LoVo (cell line): ENCODE results near the gene MICAL3.

ENCODE experiments used
- DNase-seq: peaks from one replicate; pipeline ENCODE4 v3.0.0-alpha.2; 2016; ENCODE audit warnings: low spot score

The MICAL3 gene

GRCh38 chr22:17868771-17869170, 155.6 kb downstream of the MICAL3 start:
- DNase-seq, result no peak

- no peak for DNase-seq
Observed at GRCh38 chr22:17867160-17867785, 157.1 kb downstream of the MICAL3 start.

- DNase-seq, result no peak
Observed at GRCh38 chr22:17866621-17867020, 157.7 kb downstream of the MICAL3 start.

- DNase-seq, result no peak
Observed at GRCh38 chr22:17866127-17866526, 158.2 kb downstream of the MICAL3 start.

GRCh38 chr22:17865183-17866055, 158.9 kb downstream of the MICAL3 start:
- no peak for DNase-seq

GRCh38 chr22:17864398-17865182, 159.8 kb downstream of the MICAL3 start:
- no peak for DNase-seq

- no peak for DNase-seq
Observed at GRCh38 chr22:17862646-17863181, 161.6 kb downstream of the MICAL3 start.

- DNase-seq, result no peak
Observed at GRCh38 chr22:17861909-17862308, 162.5 kb downstream of the MICAL3 start.

- DNase-seq, result no peak
Observed at GRCh38 chr22:17860220-17860965, 164.0 kb downstream of the MICAL3 start.

- no peak for DNase-seq
Observed at GRCh38 chr22:17858033-17858432, 166.3 kb downstream of the MICAL3 start.

GRCh38 chr22:17855572-17856290, 168.6 kb downstream of the MICAL3 start:
- DNase-seq, result no peak

- DNase-seq, result no peak
Observed at GRCh38 chr22:17853073-17853472, 171.3 kb downstream of the MICAL3 start.

- no peak for DNase-seq
Observed at GRCh38 chr22:17851759-17852158, 172.6 kb downstream of the MICAL3 start.

GRCh38 chr22:17847360-17848078, 176.8 kb downstream of the MICAL3 start:
- no peak for DNase-seq

GRCh38 chr22:17846326-17846992, 177.9 kb downstream of the MICAL3 start:
- no peak for DNase-seq

- no peak for DNase-seq
Observed at GRCh38 chr22:17845790-17846189, 178.6 kb downstream of the MICAL3 start.

GRCh38 chr22:17845327-17845726, 179.0 kb downstream of the MICAL3 start:
- no peak for DNase-seq

- DNase-seq, result no peak
Observed at GRCh38 chr22:17844150-17844549, 180.2 kb downstream of the MICAL3 start.

- no peak for DNase-seq
Observed at GRCh38 chr22:17842386-17842785, 182.0 kb downstream of the MICAL3 start.

GRCh38 chr22:17841836-17842235, 182.5 kb downstream of the MICAL3 start:
- DNase-seq, result no peak
